Measurements from ENCODE around the gene JOSD2. TPM values are rescaled to one million over a fixed set of nuclear protein-coding genes. Genes with fewer than 3 reads are reported as not detected.

Gene JOSD2
- total RNA-seq, 6 donors from 2014 or later = 22.6 to 59.2 (median 40.1) TPM

DNA sequence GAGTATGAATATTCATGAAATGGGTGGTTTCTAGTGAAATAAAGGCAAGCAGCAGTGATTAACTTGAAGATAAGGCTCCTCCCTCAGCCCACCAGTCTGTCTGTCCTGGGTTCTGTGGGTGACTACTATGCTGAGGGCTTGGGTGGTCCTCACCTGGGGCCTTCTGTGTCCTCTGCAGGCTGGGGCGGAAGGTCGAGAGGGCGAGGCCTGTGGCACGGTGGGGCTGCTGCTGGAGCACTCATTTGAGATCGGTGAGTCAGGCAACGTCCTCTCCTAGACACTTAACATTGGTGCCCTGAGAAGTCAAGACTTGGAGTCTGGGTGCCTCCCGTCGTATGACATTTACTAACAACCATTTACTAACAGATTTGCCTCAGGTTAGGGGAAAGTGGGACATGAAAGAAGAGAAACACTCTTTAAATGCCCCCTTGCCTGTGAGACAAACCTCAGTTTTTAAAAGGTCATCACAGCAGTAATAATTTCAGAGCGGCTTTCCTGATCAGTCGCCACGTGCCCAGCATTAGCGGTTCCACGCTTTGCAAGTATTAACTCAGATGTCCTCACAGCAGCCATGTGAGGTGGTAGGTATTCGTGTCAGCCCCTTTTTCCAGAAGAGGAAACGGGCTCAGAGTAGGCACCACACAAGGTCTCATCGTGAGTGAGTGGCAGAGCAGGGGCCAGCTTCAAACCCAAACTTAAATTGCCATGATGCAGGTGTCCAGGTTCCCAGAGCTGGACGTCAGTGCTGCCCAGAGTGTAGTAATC is 33.1 kb downstream of the JOSD2 start:
- peak overlapping the region in 1 of 4 donors; percentile 100 for H3K4me3 ChIP-seq
- H3K27me3 ChIP-seq = no peaks in the 10 kb centered on the region
- TF ChIP-seq, protein P1, sequence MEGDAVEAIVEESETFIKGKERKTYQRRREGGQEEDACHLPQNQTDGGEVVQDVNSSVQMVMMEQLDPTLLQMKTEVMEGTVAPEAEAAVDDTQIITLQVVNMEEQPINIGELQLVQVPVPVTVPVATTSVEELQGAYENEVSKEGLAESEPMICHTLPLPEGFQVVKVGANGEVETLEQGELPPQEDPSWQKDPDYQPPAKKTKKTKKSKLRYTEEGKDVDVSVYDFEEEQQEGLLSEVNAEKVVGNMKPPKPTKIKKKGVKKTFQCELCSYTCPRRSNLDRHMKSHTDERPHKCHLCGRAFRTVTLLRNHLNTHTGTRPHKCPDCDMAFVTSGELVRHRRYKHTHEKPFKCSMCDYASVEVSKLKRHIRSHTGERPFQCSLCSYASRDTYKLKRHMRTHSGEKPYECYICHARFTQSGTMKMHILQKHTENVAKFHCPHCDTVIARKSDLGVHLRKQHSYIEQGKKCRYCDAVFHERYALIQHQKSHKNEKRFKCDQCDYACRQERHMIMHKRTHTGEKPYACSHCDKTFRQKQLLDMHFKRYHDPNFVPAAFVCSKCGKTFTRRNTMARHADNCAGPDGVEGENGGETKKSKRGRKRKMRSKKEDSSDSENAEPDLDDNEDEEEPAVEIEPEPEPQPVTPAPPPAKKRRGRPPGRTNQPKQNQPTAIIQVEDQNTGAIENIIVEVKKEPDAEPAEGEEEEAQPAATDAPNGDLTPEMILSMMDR (IDR thresholded peaks at IDR 0.05) = no peak
- TF ChIP-seq POLR2A (IDR thresholded peaks at IDR 0.05) (no peak), EP300 (IDR thresholded peaks at IDR 0.05) (no peak), POLR2AphosphoS5 (IDR thresholded peaks at IDR 0.05) (no peak)
- no peak overlapping the region for H3K27ac ChIP-seq
- H3K4me1 ChIP-seq = peaks cover 11 to 27% (median 15%) of the 10 kb centered on the region in 4 donors
- WGBS, 2 donors = 91 to 94% methylated on average over 16 to 17 of the region's 17 CpGs
- ATAC-seq (ENCODE audit: low FRiP score in 2 of 2) (no peak), DNase-seq (no peak)
- H3K9me3 ChIP-seq = no peaks in the 10 kb centered on the region
- H3K36me3 ChIP-seq = peaks cover 23 to 51% (median 39%) of the 10 kb centered on the region in 4 donors

DNA sequence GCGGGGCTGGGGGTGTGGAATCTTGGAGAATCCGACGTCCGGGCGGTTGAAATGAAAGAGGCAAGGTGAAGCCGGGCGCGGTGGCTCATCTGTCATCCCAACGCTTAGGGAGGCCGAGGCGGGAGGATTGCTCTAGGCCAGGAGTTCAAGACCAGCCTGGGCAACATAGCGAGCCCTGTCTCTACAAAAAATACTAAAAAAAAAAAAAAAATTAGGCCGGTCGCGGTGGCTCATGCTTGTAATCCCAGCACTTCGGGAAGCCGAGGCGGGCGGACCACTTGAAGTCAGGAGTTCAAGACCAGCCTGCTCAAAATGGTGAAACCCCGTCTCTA is 34.1 kb downstream of the JOSD2 start:
- Histone ChIP-seq H3K36me3 (peaks cover 16 to 40% (median 30%) of the 10 kb centered on the region in 4 donors), H3K4me1 (peaks cover 11 to 27% (median 15%) of the 10 kb centered on the region in 4 donors), H3K9me3 (no peaks in the 10 kb centered on the region), H3K27me3 (no peaks in the 10 kb centered on the region), H3K27ac (peak overlapping the region; percentile 84 to 90 (median 85)), H3K4me3 (peak overlapping the region; percentile 85 to 100 (median 95))
- ATAC-seq (ENCODE audit: low FRiP score in 2 of 2) = no peak
- no peak for DNase-seq
- TF ChIP-seq, protein P1 (IDR thresholded peaks at IDR 0.05) = no peak
- TF ChIP-seq EP300 (IDR thresholded peaks at IDR 0.05) = no peak
- TF ChIP-seq POLR2AphosphoS5 (IDR thresholded peaks at IDR 0.05) = no peak
- no peak for TF ChIP-seq POLR2A (IDR thresholded peaks at IDR 0.05)
- WGBS, 2 donors = 21 to 24% methylated on average over 19 to 20 of the region's 20 CpGs

DNA sequence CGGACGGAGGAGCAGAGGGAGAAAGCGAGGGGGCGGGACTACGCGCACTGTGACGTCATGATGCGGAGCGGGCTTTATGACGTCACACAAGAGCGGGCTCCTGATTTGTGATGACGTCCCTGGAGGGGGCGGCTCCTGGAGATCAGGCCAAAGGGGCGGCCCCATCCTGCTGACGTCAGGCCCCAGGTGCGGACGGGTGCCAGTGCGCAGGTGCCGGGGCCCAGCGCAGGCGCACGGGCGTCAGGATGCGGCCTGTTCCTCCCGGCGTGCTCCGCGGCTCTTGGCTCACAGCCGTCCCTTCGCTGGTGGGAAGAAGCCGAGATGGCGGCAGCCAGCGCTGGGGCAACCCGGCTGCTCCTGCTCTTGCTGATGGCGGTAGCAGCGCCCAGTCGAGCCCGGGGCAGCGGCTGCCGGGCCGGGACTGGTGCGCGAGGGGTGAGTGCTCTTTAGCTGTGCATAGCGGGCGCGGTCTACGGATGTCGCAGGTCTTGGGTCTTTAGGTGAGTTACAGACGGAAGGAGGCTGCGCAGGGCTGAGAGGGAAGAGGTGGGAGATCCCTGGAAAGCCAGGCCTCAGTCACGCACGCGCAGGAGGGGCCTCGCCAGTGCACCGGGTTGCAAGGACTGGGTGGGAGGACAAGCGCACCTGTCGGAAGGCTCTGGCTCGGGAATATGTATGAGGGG is 34.6 kb downstream of the JOSD2 start, which contains the start of the genes EMC10 and GARIN5A:
Gene EMC10, plus strand, starts transcription at position 284 of the 683 bp plus-strand sequence. Its CDS starts 38 bp downstream, at position 322.
Gene GARIN5A, minus strand, starts transcription at position 625 of the 683 bp plus-strand sequence. Its CDS starts 460 bp downstream, at position 165.
- H3K27me3 ChIP-seq = no peaks in the 10 kb centered on the region
- peak within 1 kb of the TSS; percentile 85 to 100 (median 95) for H3K4me3 ChIP-seq
- peaks cover 11 to 27% (median 15%) of the 10 kb centered on the region in 4 donors for H3K4me1 ChIP-seq
- peak within 1 kb of the TSS; percentile 84 to 90 (median 85) for H3K27ac ChIP-seq
- ATAC-seq (ENCODE audit: low FRiP score in 2 of 2) = peak; percentile 93 to 96
- no peaks in the 10 kb centered on the region for H3K9me3 ChIP-seq
- TF ChIP-seq EP300 (IDR thresholded peaks at IDR 0.05) (peak in 1 of 4 donors; percentile 20), POLR2AphosphoS5 (IDR thresholded peaks at IDR 0.05) (peak; percentile 76 to 79), POLR2A (IDR thresholded peaks at IDR 0.05) (peak in 3 of 4 donors; percentile 29 to 85 (median 73))
- TF ChIP-seq, protein P1 (IDR thresholded peaks at IDR 0.05) = peak in 1 of 6 experiments; percentile 6
- peaks cover 13 to 35% (median 25%) of the 10 kb centered on the region in 4 donors for H3K36me3 ChIP-seq
- WGBS, 2 donors = 4 to 6% methylated on average over 36 to 48 of the region's 58 CpGs
- DNase-seq = peak; percentile 89 to 98

DNA sequence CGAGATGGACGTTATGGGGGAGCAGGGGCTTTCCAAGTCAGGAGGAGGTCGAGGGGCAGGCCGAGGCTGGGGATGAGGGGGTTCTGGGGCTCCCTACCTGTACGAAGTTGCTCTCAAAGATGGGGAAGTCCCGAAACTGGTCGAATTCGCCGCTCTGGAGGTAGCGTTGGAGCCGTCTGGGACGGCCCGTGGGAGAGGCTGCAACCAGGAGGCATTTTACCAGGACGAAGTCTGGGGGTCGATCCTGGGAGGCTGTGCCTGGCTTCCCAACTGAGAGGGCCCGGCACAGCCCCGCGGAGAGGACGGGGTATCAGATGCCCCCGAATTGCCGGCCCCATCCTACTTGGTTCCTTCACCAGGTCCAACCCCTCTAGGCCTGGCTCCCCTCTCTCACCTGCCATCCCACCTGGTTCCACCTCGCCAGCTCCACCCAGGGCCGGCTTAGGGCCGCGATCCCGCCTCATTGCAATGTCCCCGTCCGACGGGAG is 35.2 kb downstream of the JOSD2 start:
- peak overlapping the region in 3 of 4 donors; percentile 84 to 90 (median 86) for H3K27ac ChIP-seq
- DNase-seq = no peak
- no peak for TF ChIP-seq EP300 (IDR thresholded peaks at IDR 0.05)
- TF ChIP-seq POLR2A (IDR thresholded peaks at IDR 0.05) = no peak
- TF ChIP-seq POLR2AphosphoS5 (IDR thresholded peaks at IDR 0.05) = no peak
- TF ChIP-seq, protein P1 (IDR thresholded peaks at IDR 0.05) = no peak
- peak overlapping the region in 3 of 4 donors; percentile 94 to 100 (median 96) for H3K4me3 ChIP-seq
- WGBS, 2 donors = 79 to 83% methylated on average over 29 of the region's 29 CpGs
- ATAC-seq (ENCODE audit: low FRiP score in 2 of 2) = no peak
- H3K9me3 ChIP-seq = no peaks in the 10 kb centered on the region
- H3K27me3 ChIP-seq = no peaks in the 10 kb centered on the region
- H3K36me3 ChIP-seq = peaks cover 11 to 30% (median 19%) of the 10 kb centered on the region in 4 donors
- peaks cover 11 to 27% (median 15%) of the 10 kb centered on the region in 4 donors for H3K4me1 ChIP-seq
